ENCODE results near the gene CENPM. TPM values are rescaled to one million over a fixed set of nuclear protein-coding genes. Genes with fewer than 3 reads are reported as not detected.

The CENPM gene
- total and polyA plus RNA-seq, 2 experiments from 2014 or later: 50.0 to 61.6 TPM

DNA sequence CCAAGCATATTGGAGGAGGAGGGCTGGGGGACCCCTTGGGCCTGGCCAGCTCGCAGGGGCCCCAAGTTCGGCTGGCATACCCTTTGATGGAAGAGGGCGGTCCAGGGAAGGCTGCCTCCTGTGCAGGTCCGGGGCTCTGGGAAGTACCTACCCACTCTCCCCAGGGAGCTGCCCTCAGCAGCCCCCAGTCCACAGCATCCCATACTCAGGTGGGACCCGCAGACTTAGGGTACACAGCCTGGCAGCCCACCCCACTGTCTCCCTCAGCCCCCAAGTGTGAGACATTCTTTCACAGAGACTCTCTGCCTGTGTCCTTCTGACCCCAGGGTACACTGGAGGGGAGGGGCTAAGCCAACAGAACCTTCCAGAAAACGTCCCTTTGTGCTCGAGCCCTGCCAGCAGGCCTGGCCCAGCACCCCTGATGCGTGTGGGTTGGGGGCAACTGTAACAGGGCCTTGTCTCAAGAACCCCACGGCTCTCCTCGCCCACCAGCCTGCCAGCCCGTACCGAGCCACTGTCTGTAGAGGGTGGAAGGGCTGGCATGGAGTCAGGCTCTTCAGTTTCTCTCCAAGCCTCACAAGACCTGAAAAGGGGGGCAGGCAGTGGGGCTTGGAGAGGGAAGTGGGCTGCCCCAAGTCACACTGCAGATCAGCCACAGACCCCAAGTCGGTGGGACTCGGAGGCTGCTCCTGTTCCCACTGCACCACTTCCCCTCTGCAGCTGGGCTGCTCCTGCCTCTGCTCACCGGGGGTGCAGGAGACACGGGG is 13.4 kb downstream of the CENPM start:
- peaks cover 27% of the 10 kb centered on the region for H3K27me3 Mint-ChIP-seq (ENCODE audit: insufficient read depth, low read depth, poor library complexity)
- Histone ChIP-seq H3K36me3 (ENCODE audit: insufficient read depth) (peaks cover under 1% of the 10 kb centered on the region; the same call in 1 of the 2 replicates), H3K4me2 (no peak overlapping the region), H3K27ac (ENCODE audit: low read depth) (no peak overlapping the region), H3K9me2 (ENCODE audit: insufficient read depth) (no peaks in the 10 kb centered on the region), H3K79me2 (replicated peaks; ENCODE audit: insufficient read depth) (no peaks in the 10 kb centered on the region), H3F3A (replicated peaks; ENCODE audit: low read depth) (peaks cover 4% of the 10 kb centered on the region; the same call in 1 of the 2 replicates), H3K4me1 (ENCODE audit: insufficient read depth) (no peaks in the 10 kb centered on the region; the same call in 1 of the 2 replicates), H3K4me3 (no peak overlapping the region), H4K20me1 (replicated peaks; ENCODE audit: insufficient read depth) (peaks cover 10% of the 10 kb centered on the region), H2AFZ (no peak overlapping the region), H3K27me3 (ENCODE audit: insufficient read depth) (0 out of 2 replicates have a peak, but pooled peaks cover 4% of the 10 kb centered on the region)
- no peak overlapping the region for H3K27ac Mint-ChIP-seq
- H3K36me3 Mint-ChIP-seq (ENCODE audit: low read depth): peaks cover 21% of the 10 kb centered on the region; the same call in 2 of the 3 replicates
- no peak overlapping the region for H3K4me3 Mint-ChIP-seq
- ATAC-seq (no peak), DNase-seq (ENCODE audit: low spot score) (no peak)
- 0 out of 2 replicates have a peak, but pooled peaks have one; percentile 2 for TF ChIP-seq POLR2AphosphoS5 (IDR thresholded peaks at IDR 0.05; ENCODE audit: low read depth)
- TF ChIP-seq ZNF331 (CRISPR knock-in tag; IDR thresholded peaks at IDR 0.05; ENCODE audit: low read depth): no peak
- H3K9me3 Mint-ChIP-seq: no peaks in the 10 kb centered on the region
- peaks cover 6% of the 10 kb centered on the region; the same call in 2 of the 3 replicates for H3K4me1 Mint-ChIP-seq

DNA sequence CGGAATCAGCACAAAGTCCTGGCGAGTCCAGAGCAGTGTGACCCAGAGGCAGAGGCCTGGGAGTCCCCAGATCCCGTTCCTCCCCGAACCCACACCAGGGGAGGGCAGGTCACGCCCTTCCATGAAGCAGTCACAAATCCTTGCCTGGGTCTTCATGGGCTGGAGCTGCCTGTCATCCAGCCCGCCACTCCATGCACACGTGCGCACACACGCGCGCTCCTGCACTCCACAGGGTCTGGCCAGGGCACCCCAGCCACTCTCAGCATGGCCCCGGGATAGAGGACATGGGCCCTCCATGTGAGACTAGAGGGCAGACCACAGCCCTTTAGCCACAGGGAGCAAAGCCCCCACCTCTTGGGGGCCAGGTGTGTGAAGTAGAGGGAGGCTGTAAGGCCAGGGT is 14.6 kb downstream of the CENPM start:
- Mint-ChIP-seq H3K27ac (no peak overlapping the region), H3K4me3 (no peak overlapping the region), H3K27me3 (ENCODE audit: insufficient read depth, low read depth, poor library complexity) (peaks cover 40% of the 10 kb centered on the region), H3K4me1 (peaks cover 10% of the 10 kb centered on the region), H3K9me3 (no peaks in the 10 kb centered on the region; the same call in 2 of the 3 replicates), H3K36me3 (ENCODE audit: low read depth) (peaks cover 14% of the 10 kb centered on the region; the same call in 2 of the 3 replicates)
- Histone ChIP-seq H3K36me3 (ENCODE audit: insufficient read depth) (no peaks in the 10 kb centered on the region), H3F3A (replicated peaks; ENCODE audit: low read depth) (peaks cover 8% of the 10 kb centered on the region; the same call in 1 of the 2 replicates), H3K27me3 (ENCODE audit: insufficient read depth) (peaks cover 17% of the 10 kb centered on the region), H2AFZ (no peak overlapping the region), H3K79me2 (replicated peaks; ENCODE audit: insufficient read depth) (no peaks in the 10 kb centered on the region), H3K4me1 (ENCODE audit: insufficient read depth) (no peaks in the 10 kb centered on the region; the same call in none of the 2 replicates), H4K20me1 (replicated peaks; ENCODE audit: insufficient read depth) (peaks cover 10% of the 10 kb centered on the region), H3K4me2 (no peak overlapping the region), H3K27ac (ENCODE audit: low read depth) (no peak overlapping the region), H3K9me2 (ENCODE audit: insufficient read depth) (no peaks in the 10 kb centered on the region), H3K4me3 (no peak overlapping the region)
- DNase-seq (ENCODE audit: low spot score) (no peak), ATAC-seq (no peak)
- TF ChIP-seq EZH2 (IDR thresholded peaks at IDR 0.05; ENCODE audit: low read depth, unreplicated experiment): no peak
- TF ChIP-seq EZH2phosphoT487 (IDR thresholded peaks at IDR 0.05; ENCODE audit: unreplicated experiment): no peak
- TF ChIP-seq JUNB (IDR thresholded peaks at IDR 0.05; ENCODE audit: unreplicated experiment): no peak
- TF ChIP-seq, protein P1, sequence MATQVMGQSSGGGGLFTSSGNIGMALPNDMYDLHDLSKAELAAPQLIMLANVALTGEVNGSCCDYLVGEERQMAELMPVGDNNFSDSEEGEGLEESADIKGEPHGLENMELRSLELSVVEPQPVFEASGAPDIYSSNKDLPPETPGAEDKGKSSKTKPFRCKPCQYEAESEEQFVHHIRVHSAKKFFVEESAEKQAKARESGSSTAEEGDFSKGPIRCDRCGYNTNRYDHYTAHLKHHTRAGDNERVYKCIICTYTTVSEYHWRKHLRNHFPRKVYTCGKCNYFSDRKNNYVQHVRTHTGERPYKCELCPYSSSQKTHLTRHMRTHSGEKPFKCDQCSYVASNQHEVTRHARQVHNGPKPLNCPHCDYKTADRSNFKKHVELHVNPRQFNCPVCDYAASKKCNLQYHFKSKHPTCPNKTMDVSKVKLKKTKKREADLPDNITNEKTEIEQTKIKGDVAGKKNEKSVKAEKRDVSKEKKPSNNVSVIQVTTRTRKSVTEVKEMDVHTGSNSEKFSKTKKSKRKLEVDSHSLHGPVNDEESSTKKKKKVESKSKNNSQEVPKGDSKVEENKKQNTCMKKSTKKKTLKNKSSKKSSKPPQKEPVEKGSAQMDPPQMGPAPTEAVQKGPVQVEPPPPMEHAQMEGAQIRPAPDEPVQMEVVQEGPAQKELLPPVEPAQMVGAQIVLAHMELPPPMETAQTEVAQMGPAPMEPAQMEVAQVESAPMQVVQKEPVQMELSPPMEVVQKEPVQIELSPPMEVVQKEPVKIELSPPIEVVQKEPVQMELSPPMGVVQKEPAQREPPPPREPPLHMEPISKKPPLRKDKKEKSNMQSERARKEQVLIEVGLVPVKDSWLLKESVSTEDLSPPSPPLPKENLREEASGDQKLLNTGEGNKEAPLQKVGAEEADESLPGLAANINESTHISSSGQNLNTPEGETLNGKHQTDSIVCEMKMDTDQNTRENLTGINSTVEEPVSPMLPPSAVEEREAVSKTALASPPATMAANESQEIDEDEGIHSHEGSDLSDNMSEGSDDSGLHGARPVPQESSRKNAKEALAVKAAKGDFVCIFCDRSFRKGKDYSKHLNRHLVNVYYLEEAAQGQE (IDR thresholded peaks at IDR 0.05; ENCODE audit: unreplicated experiment): no peak
- TF ChIP-seq NANOG (IDR thresholded peaks at IDR 0.05; ENCODE audit: borderline replicate concordance): no peak
- TF ChIP-seq, protein P2, sequence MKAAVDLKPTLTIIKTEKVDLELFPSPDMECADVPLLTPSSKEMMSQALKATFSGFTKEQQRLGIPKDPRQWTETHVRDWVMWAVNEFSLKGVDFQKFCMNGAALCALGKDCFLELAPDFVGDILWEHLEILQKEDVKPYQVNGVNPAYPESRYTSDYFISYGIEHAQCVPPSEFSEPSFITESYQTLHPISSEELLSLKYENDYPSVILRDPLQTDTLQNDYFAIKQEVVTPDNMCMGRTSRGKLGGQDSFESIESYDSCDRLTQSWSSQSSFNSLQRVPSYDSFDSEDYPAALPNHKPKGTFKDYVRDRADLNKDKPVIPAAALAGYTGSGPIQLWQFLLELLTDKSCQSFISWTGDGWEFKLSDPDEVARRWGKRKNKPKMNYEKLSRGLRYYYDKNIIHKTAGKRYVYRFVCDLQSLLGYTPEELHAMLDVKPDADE (IDR thresholded peaks at IDR 0.05): no peak
- no peak for TF ChIP-seq ZNF114 (CRISPR knock-in tag; IDR thresholded peaks at IDR 0.05)
- TF ChIP-seq POLR2AphosphoS5 (IDR thresholded peaks at IDR 0.05; ENCODE audit: low read depth): no peak
- TF ChIP-seq, protein P3, sequence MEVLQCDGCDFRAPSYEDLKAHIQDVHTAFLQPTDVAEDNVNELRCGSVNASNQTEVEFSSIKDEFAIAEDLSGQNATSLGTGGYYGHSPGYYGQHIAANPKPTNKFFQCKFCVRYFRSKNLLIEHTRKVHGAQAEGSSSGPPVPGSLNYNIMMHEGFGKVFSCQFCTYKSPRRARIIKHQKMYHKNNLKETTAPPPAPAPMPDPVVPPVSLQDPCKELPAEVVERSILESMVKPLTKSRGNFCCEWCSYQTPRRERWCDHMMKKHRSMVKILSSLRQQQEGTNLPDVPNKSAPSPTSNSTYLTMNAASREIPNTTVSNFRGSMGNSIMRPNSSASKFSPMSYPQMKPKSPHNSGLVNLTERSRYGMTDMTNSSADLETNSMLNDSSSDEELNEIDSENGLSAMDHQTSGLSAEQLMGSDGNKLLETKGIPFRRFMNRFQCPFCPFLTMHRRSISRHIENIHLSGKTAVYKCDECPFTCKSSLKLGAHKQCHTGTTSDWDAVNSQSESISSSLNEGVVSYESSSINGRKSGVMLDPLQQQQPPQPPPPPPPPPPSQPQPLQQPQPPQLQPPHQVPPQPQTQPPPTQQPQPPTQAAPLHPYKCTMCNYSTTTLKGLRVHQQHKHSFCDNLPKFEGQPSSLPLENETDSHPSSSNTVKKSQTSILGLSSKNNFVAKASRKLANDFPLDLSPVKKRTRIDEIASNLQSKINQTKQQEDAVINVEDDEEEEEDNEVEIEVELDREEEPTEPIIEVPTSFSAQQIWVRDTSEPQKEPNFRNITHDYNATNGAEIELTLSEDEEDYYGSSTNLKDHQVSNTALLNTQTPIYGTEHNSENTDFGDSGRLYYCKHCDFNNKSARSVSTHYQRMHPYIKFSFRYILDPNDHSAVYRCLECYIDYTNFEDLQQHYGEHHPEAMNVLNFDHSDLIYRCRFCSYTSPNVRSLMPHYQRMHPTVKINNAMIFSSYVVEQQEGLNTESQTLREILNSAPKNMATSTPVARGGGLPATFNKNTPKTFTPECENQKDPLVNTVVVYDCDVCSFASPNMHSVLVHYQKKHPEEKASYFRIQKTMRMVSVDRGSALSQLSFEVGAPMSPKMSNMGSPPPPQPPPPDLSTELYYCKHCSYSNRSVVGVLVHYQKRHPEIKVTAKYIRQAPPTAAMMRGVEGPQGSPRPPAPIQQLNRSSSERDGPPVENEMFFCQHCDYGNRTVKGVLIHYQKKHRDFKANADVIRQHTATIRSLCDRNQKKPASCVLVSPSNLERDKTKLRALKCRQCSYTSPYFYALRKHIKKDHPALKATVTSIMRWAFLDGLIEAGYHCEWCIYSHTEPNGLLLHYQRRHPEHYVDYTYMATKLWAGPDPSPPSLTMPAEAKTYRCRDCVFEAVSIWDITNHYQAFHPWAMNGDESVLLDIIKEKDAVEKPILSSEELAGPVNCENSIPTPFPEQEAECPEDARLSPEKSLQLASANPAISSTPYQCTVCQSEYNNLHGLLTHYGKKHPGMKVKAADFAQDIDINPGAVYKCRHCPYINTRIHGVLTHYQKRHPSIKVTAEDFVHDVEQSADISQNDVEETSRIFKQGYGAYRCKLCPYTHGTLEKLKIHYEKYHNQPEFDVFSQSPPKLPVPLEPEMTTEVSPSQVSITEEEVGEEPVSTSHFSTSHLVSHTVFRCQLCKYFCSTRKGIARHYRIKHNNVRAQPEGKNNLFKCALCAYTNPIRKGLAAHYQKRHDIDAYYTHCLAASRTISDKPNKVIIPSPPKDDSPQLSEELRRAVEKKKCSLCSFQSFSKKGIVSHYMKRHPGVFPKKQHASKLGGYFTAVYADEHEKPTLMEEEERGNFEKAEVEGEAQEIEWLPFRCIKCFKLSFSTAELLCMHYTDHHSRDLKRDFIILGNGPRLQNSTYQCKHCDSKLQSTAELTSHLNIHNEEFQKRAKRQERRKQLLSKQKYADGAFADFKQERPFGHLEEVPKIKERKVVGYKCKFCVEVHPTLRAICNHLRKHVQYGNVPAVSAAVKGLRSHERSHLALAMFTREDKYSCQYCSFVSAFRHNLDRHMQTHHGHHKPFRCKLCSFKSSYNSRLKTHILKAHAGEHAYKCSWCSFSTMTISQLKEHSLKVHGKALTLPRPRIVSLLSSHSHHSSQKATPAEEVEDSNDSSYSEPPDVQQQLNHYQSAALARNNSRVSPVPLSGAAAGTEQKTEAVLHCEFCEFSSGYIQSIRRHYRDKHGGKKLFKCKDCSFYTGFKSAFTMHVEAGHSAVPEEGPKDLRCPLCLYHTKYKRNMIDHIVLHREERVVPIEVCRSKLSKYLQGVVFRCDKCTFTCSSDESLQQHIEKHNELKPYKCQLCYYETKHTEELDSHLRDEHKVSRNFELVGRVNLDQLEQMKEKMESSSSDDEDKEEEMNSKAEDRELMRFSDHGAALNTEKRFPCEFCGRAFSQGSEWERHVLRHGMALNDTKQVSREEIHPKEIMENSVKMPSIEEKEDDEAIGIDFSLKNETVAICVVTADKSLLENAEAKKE (CRISPR knock-in tag; IDR thresholded peaks at IDR 0.05): no peak

Measured in GM23338 (cell line).